DND-41 (cell line): ENCODE measurements around the gene RTN1.

Experiments used
- ATAC-seq: fragments of 200-7000 bp; cut with Tn5 transposase; 3 replicates; pipeline ENCODE4 v1.9.1; 2021; ENCODE audit warnings: low read depth; ENCODE audit not compliant: insufficient read depth
- DNase-seq: peaks from one replicate; pipeline ENCODE4 v3.0.0-alpha.2; 2020
- H2AFZ ChIP-seq: 2 replicates; pipeline ENCODE4 v1.6.0; 2012; ENCODE audit warnings: low read depth, low read length
- H3K27ac ChIP-seq: 2 replicates; pipeline ENCODE4 v1.5.1; 2012; ENCODE audit warnings: low read length, inconsistent platforms
- H3K27me3 ChIP-seq: fragments of 200-600 bp; sonication (generic); 2 replicates; pipeline ENCODE4 v1.6.0; 2012; ENCODE audit warnings: low read length, mild to moderate bottlenecking, inconsistent platforms; ENCODE audit not compliant: insufficient read depth, poor library complexity
- H3K36me3 ChIP-seq: 2 replicates; pipeline ENCODE4 v1.5.1; 2012; ENCODE audit warnings: low read length, inconsistent platforms; ENCODE audit not compliant: insufficient read depth
- H3K4me1 ChIP-seq: 2 replicates; pipeline ENCODE4 v1.5.1; 2012; ENCODE audit warnings: mild to moderate bottlenecking, low read length; ENCODE audit not compliant: insufficient read depth
- H3K4me2 ChIP-seq: 2 replicates; pipeline ENCODE4 v1.6.0; 2012; ENCODE audit warnings: mild to moderate bottlenecking, moderate library complexity, low read length, inconsistent platforms; ENCODE audit not compliant: insufficient read depth
- H3K4me3 ChIP-seq, 2 experiments: fragments of 200-600 bp in 1 of 2; shearing (Covaris generic) in 1 of 2; 2 replicates each; pipeline ENCODE4 v1.5.1; 2012 to 2016; ENCODE audit warnings: inconsistent platforms in 2 of 2, low read length in 2 of 2, mild to moderate bottlenecking in 2 of 2, low read depth in 1 of 2, moderate library complexity in 1 of 2
- H3K79me2 ChIP-seq: 2 replicates; pipeline ENCODE4 v1.6.0; 2012; ENCODE audit warnings: low read length, inconsistent platforms; ENCODE audit not compliant: insufficient read depth
- H3K9ac ChIP-seq: 2 replicates; pipeline ENCODE4 v1.6.0; 2012; ENCODE audit warnings: low read depth, mild to moderate bottlenecking, inconsistent platforms, low read length, moderate library complexity
- H3K9me3 ChIP-seq: 2 replicates; pipeline ENCODE4 v1.5.1; 2012; ENCODE audit warnings: low read length, moderate library complexity, mild to moderate bottlenecking, inconsistent platforms; ENCODE audit not compliant: insufficient read depth, severe bottlenecking
- H4K20me1 ChIP-seq: 2 replicates; pipeline ENCODE4 v1.6.0; 2012; ENCODE audit warnings: low read length; ENCODE audit not compliant: insufficient read depth
- CTCF ChIP-seq: IDR thresholded peaks from 2 replicates; pipeline ENCODE4 v1.5.1; 2012; ENCODE audit warnings: borderline replicate concordance, low read length, moderate library complexity, mild to moderate bottlenecking; ENCODE audit not compliant: poor library complexity, severe bottlenecking; ENCODE audit errors: extremely low read depth
- EZH2 ChIP-seq: IDR thresholded peaks from 3 replicates; pipeline ENCODE4 v1.6.1; 2012; ENCODE audit warnings: borderline replicate concordance, low read depth, mild to moderate bottlenecking, moderate library complexity, low read length, inconsistent platforms; ENCODE audit not compliant: severe bottlenecking

The RTN1 gene

GRCh38 chr14:59727073-59727661 lies 143.4 kb downstream of the RTN1 start:
- H4K20me1 ChIP-seq, result no peaks in the 10 kb centered on the region
- H3K9ac ChIP-seq, result no peak overlapping the region
- TF ChIP-seq EZH2, result no peak
- no peak for TF ChIP-seq CTCF
- H3K36me3 ChIP-seq, result no peaks in the 10 kb centered on the region
- H3K4me3 ChIP-seq, result no peak overlapping the region
- DNase-seq (no peak), ATAC-seq (no peak)
- no peaks in the 10 kb centered on the region for H3K27me3 ChIP-seq
- no peak overlapping the region for H2AFZ ChIP-seq
- no peaks in the 10 kb centered on the region for H3K9me3 ChIP-seq
- H3K27ac ChIP-seq, result no peak overlapping the region
- H3K79me2 ChIP-seq, result no peaks in the 10 kb centered on the region
- H3K4me2 ChIP-seq, result no peak overlapping the region
- no peaks in the 10 kb centered on the region for H3K4me1 ChIP-seq

DNA sequence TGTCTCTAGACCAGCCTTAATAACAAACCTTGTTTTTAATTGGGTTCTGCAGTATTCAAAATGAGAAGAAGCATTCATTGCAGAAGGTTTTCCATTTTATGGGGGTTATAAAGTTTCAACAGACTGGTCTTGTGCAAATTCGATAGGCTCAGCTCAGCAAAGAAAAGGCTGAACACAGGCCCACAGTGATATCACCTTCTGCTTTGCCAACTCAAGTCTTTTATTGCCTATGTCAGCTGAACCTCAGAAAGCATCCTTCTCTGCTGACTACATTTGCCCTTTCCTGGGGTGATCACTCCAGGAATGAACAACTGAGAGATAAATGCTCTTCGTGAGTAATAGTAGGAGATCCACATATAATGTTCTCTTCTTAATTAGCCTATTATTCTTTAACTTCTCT lies 159.5 kb downstream of the RTN1 start:
- Histone ChIP-seq H3K9ac (no peak overlapping the region), H3K36me3 (no peaks in the 10 kb centered on the region), H3K9me3 (no peaks in the 10 kb centered on the region), H3K27me3 (no peaks in the 10 kb centered on the region), H3K79me2 (no peaks in the 10 kb centered on the region), H3K4me1 (no peaks in the 10 kb centered on the region), H3K4me2 (no peak overlapping the region), H4K20me1 (no peaks in the 10 kb centered on the region), H3K27ac (no peak overlapping the region), H2AFZ (no peak overlapping the region), H3K4me3 (no peak overlapping the region)
- DNase-seq (no peak), ATAC-seq (no peak)
- TF ChIP-seq CTCF (no peak), EZH2 (no peak)

DNA sequence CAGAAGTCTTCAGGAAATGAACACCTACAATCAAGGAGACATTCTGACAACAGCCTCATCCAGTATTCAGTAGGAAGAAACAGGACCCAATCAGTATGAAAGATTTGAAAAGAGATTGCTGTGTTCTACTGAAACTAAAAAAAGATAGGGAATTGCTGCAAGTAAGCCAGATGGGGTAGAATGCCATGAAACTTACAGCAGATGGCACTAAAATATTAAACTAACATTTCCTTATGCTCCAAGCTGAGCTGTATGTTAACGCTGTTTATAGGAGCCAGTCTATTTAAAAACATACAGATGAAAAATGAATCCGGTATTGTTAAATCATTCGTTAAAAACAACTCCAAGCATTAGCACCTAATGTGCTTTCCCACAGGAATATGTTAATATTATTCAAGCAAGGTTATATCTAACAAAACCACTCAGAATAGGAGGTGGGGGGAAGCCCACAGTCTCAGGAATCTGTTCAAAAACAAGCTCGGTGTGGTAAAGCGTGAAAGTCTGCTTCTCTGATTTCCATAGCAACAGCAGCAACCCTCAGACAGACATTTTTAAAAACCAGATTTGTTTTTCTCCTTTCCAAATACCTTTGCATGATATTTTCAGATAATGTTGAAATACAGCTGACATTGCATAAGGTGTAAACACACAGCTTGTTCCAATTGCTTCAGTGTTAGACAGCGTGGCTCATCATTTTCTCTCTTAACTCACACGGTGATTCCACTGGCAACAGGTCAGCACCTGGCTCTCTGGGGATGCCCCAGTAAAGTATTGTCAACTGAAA lies 162.6 kb downstream of the RTN1 start:
- no peak overlapping the region for H3K4me2 ChIP-seq
- H3K36me3 ChIP-seq, result no peaks in the 10 kb centered on the region
- H3K79me2 ChIP-seq, result no peaks in the 10 kb centered on the region
- TF ChIP-seq CTCF (no peak), EZH2 (no peak)
- no peaks in the 10 kb centered on the region for H3K4me1 ChIP-seq
- ATAC-seq, result no peak
- no peak overlapping the region for H2AFZ ChIP-seq
- H3K9ac ChIP-seq, result no peak overlapping the region
- no peak overlapping the region for H3K27ac ChIP-seq
- H3K9me3 ChIP-seq, result no peaks in the 10 kb centered on the region
- H3K4me3 ChIP-seq, result no peak overlapping the region
- peaks cover 5% of the 10 kb centered on the region for H3K27me3 ChIP-seq
- H4K20me1 ChIP-seq, result no peaks in the 10 kb centered on the region
- DNase-seq, result no peak
